HG02870 (cell line): ENCODE data around the gene CCNL2.
"Not testable (repeated sequence)": the region's sequence is repeated elsewhere in the genome, so short reads cannot be mapped to it uniquely, and the experiment has no call there.

ENCODE experiments used
- ATAC-seq: cut with Tn5 transposase; IDR thresholded peaks from one replicate; pipeline ENCODE4 v1.9.1; 2021; ENCODE audit warnings: mild to moderate bottlenecking, moderate library complexity; ENCODE audit not compliant: unreplicated experiment

The CCNL2 gene

DNA sequence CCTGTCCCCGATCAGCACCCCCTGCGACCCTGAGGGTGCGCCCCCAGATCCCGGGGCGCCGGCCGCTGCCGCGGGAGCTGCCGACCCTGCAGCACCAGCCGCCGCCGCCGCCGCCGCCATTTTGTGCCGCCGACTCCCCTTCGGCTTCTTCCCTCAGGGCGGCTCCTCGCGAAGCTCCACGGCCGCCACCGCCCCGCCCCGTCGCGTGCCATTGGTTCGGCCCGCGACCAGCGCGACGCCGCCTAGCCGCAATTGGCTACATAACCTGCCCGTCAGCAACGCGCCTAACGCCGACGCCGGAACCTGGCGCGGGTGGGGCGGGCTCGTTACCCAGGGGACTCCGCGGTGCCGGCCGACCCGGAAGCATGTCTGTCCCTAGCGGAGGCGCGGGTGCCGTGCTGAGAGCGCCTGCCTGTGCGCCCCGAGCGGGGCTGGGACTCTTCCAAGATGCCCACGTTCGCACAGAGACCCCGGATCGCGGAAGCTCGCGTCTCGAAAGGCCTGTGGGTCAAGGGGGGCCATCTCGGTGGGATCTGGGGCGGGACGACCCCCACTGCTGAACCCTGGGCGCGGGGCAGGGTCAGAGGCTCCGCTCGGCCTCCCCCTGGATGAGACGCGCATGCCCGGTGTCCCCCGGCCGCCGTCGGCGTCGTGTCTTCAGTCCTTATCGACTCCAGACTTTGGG lies at the start of gene CCNL2:
Gene CCNL2, minus strand, starts transcription at position 149 of the 685 bp plus-strand sequence. Its CDS starts 29 bp downstream, at position 120.
- ATAC-seq: peak; percentile 92

GRCh38 chr1:1446631-1447030 lies 47.5 kb upstream of the CCNL2 start:
- not testable (repeated sequence) for ATAC-seq

GRCh38 chr1:1442069-1442770 lies 43.1 kb upstream of the CCNL2 start:
- ATAC-seq: no peak

GRCh38 chr1:1441002-1441888 lies 42.1 kb upstream of the CCNL2 start:
- ATAC-seq: no peak

- ATAC-seq: no peak
These were observed 41.3 kb upstream of the CCNL2 start for GRCh38 chr1:1440262-1441001.

- no peak for ATAC-seq
These were observed 40.6 kb upstream of the CCNL2 start for GRCh38 chr1:1439546-1440261.

GRCh38 chr1:1438531-1439381 lies 39.6 kb upstream of the CCNL2 start:
- ATAC-seq: no peak

- no peak for ATAC-seq
These were observed 38.8 kb upstream of the CCNL2 start for GRCh38 chr1:1437904-1438376.

DNA sequence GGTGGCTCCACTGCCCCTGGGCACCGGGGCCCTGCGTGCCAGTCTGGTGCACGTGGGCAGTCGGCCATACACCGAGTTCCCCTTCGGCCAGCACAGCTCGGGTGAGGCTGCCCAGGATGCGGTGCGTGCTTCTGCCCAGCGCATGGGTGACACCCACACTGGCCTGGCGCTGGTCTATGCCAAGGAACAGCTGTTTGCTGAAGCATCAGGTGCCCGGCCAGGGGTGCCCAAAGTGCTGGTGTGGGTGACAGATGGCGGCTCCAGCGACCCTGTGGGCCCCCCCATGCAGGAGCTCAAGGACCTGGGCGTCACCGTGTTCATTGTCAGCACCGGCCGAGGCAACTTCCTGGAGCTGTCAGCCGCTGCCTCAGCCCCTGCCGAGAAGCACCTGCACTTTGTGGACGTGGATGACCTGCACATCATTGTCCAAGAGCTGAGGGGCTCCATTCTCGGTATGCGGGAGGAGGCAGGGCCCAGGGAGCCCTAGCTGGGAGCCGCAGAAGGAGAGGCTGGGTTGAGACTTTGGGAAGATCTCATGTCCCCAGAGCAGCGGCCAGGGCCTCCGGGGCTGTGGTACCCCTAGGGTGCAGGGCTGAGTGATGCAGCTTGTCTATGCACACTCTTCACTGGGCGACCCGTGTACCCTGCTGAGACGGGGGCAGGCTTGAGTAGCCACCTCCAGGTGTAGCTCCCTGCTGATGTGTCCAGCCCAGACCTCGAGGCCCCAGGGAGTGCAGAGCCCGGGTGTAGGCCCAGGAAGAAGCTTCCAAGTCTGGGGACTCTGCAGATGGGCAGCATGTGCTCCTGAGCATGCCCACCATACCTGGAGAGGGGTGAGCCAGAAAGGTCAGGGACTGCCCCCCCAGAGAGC lies 38.1 kb upstream of the CCNL2 start:
- no peak for ATAC-seq

DNA sequence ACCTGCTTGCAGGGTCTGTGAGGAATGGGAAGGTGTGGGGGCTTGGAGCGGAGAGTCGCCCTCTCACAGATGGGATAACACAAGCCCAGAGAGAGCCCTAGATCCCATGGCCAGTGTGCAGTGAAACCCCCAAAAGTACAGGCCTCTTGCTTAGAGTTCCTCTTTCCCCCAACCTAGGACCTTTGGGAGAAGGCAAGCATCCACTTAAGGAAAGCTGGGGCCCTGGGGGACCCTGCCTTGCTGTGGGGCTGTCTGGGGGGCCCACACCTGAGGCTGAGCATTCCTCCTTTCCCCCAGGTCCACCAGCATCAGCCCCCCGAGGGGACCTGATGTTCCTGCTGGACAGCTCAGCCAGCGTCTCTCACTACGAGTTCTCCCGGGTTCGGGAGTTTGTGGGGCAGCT lies 37.5 kb upstream of the CCNL2 start:
- ATAC-seq: no peak

DNA sequence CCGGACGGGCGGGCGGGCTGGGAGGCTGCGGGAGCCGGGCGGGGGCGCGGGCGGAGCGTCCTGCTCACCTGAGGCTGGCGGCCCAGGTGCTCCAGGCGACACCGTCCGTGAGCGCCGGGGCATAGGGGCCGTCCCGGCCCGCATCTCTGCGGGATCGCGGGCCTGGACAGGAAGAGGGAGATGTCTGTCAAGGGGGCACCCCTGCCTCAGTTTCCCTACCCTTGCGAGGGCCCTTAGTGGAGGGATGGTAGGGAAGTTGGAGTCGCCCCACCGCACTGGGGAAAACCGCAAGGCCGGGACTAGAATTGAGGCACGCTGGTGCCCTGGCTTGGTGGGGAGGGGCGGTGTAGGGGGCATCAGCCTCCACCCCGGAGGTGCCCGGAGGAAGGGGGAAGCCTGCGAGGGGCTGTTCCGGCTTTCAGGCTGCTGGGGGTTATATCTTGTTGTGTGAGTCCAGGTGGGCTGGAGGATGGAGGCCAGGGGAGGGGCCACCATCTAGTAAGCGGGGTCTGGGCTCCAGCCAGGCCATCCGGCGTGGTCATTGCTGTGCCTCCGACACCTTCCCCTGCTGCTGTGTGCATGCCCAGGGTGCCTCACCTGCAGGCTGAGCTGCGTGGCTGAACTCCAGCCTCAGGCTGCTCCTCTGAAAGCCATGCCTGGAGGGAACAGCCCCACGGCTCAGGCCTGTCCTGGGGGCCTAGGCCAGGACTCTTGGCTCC lies 36.9 kb upstream of the CCNL2 start:
- no peak for ATAC-seq

- no peak for ATAC-seq
These were observed 36.2 kb upstream of the CCNL2 start, which contains the start of gene VWA1 for GRCh38 chr1:1435106-1435903. Gene VWA1 (plus strand): TSS chr1:1435690. CDS start chr1:1435749, 59 bp downstream.

DNA sequence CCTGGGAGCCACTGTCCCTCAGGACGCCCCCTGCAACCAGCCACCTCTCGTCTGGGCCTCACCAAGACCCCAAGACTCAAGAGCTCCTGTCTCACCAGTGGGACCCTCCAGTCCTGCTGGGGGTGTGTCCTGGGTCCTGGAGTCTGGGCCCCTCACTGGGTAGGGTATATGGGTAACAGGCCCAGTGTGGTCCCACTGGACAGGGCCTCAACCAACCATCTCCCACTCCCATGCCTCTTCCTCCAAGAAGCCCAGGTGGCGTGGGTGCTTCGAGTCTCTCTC lies 35.6 kb upstream of the CCNL2 start:
- no peak for ATAC-seq

GRCh38 chr1:1434131-1434823 lies 35.1 kb upstream of the CCNL2 start:
- no peak for ATAC-seq

DNA sequence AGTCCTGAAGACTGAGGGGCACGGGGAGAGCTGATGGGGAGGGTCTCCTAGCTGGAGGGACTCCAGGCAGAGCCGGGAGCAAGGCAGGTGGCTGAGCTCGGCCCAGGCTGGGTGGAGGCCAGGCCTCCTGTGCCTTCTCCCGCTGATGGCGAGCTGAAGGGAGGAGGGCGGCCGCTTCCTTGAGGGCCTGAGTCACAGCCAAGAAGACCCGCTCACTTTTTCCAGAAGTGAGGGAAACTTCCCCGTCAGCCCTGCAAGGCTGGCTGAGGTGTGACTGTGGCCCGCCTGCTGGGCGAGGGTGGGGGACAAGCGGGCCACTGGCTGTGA lies 34.6 kb upstream of the CCNL2 start:
- ATAC-seq: no peak
